Frontal cortex (tissue), 4 donors: ENCODE measurements around the gene PSME1. TPM values are rescaled to one million over a fixed set of nuclear protein-coding genes. Genes with fewer than 3 reads are reported as not detected.

Experiments used
- DNase-seq, 2 donors: peaks; one replicate each; pipeline ENCODE4 v3.0.0; 2012; ENCODE audit warnings: low spot score in 2 of 2
- FAIRE-seq: peaks from 2 replicates; lab custom pipeline; 2012; peaks lifted over from hg19 to GRCh38; lab: Jason Lieb, UNC
- total RNA-seq: library from RNA; depleted of rRNA; stranded (reverse); fragments of >200 nt; gene quantifications from one replicate; pipeline ENCODE4 v1.2.3, GENCODE V29; 2014
- donor health status: control.
- donor health status: control.
- donor health status: control.

Gene PSME1
- total RNA-seq, 1 donor from 2014 or later, result 20.4 TPM

- DNase-seq, result peak; percentile 91 to 97
- FAIRE-seq, result no peak
These were observed 25.1 kb downstream of the PSME1 start, which contains the start of gene IRF9 for GRCh38 chr14:24160850-24161804. IRF9 (plus strand) TSS chr14:24161265; CDS start chr14:24162145, 880 bp downstream.

DNA sequence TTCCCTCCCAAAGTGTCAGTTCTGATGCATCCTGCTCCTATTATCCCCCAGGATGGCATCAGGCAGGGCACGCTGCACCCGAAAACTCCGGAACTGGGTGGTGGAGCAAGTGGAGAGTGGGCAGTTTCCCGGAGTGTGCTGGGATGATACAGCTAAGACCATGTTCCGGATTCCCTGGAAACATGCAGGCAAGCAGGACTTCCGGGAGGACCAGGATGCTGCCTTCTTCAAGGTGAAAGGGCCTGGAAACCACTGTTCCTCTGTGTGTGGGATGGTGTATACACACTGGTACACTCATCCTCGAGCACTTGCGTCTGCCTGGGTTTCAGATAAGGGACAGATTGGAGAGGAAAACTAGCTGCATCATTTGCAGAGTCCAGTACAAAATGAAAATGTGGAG lies 26.1 kb downstream of the PSME1 start:
- FAIRE-seq (no peak), DNase-seq (peak in 1 of 2 donors; percentile 38)

DNA sequence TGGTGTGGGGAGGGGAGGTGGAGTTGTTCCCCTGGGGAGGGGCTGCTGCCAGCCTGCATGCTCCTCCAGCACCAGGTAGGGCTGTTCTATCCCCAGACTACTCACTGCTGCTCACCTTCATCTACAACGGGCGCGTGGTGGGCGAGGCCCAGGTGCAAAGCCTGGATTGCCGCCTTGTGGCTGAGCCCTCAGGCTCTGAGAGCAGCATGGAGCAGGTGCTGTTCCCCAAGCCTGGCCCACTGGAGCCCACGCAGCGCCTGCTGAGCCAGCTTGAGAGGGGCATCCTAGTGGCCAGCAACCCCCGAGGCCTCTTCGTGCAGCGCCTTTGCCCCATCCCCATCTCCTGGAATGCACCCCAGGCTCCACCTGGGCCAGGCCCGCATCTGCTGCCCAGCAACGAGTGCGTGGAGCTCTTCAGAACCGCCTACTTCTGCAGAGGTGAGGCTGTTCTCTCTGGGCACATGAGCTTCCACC lies 28.6 kb downstream of the PSME1 start:
- FAIRE-seq (no peak), DNase-seq (no peak)

GRCh38 chr14:24165785-24166184 lies 29.8 kb downstream of the PSME1 start:
- no peak for FAIRE-seq
- DNase-seq, result no peak

GRCh38 chr14:24167469-24168114 lies 31.6 kb downstream of the PSME1 start:
- no peak for DNase-seq

DNA sequence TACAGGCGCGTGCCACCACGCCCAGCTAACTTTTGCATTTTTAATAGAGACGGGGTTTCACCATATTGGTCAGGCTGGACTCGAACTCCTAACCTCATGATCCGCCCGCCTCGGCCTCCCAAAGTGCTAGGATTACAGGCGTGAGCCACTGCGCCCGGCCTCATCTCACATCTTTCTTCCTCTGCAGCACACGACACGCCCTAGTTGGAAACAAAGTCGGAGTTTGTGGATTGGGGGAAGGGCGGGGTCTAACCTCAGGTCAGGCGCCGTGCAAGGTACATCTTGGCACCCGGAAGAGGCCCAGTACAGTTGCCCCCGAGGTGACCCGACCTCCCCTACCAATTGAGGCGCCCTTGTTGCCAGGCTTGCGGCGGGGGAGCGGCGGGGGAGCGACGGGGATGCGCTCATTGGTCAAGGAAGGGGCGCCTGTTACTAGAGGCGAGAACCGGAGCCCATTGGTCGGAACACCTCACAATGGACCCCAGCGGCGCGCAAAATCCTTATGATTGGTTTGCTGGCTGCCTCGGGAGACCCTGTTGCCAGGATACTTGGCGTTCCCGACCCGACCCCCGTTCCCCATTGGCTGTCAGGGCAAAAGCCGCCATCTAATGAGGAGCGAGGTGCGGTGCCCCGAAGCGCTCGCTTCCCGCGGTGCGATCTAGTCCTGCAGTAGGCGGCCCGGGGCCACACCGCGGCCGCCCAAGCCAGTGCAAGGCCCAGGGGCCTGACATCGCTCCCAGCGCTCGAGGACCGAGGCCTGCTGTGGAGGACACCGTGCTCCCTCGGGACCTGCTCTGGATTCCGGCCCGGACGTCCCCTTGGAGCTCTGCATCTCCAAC lies 35.6 kb downstream of the PSME1 start, which contains the start of gene REC8:
Gene REC8 (plus strand): TSS at position 659 of the 839 bp plus-strand sequence. CDS start 473 bp downstream, outside the sequence.
- no peak for FAIRE-seq
- peak; percentile 80 to 93 for DNase-seq

More at GRCh38 chr14:24167469-24168114, 31.6 kb downstream of the PSME1 start:
- FAIRE-seq, result no peak

- FAIRE-seq, result no peak
- no peak for DNase-seq
These were observed 36.4 kb downstream of the PSME1 start for GRCh38 chr14:24172261-24172860.

- FAIRE-seq (no peak), DNase-seq (no peak)
These were observed 36.9 kb downstream of the PSME1 start for GRCh38 chr14:24172871-24173281.

DNA sequence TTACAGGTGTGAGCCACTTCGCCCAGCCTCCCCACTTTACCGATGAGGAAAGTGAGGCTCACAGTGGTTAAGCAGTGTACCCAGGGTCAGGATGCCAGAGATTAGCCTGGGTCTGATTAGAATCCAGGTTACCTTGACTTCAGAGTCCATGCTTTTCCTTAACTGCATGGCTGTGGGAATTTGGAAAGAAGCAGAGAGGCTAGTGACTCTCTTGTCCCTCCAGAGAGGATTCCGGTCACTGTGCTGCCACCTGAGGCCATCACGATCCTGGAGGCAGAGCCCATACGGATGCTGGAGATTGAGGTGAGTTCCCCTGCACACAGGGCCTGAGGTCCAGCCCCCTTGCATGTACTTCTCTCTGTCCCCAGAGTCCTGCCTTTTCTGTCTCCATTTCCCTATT lies 40.6 kb downstream of the PSME1 start:
- FAIRE-seq, result no peak
- DNase-seq, result no peak

GRCh38 chr14:24177041-24177825 lies 41.2 kb downstream of the PSME1 start:
- no peak for DNase-seq
- no peak for FAIRE-seq

DNA sequence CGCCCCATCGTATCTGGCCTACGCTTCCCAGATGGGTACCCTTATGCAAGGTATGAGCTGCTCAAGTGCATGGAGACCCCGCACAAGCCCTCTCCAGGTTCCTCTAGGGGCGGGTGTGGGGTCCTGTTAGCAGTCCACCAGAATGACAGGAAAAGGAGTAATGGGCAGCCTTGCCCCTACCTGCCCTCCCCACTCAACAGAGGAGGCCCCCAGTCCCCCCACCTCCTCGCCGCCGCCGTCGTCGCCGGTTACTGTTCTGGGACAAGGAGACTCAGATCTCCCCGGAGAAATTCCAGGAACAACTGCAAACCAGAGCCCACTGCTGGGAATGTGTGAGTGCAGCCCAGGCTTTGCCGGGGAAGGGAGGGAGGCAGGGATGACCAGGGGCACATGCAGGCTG lies 41.9 kb downstream of the PSME1 start:
- FAIRE-seq (no peak), DNase-seq (no peak)

GRCh38 chr14:24178399-24179178 lies 42.6 kb downstream of the PSME1 start:
- no peak for FAIRE-seq

DNA sequence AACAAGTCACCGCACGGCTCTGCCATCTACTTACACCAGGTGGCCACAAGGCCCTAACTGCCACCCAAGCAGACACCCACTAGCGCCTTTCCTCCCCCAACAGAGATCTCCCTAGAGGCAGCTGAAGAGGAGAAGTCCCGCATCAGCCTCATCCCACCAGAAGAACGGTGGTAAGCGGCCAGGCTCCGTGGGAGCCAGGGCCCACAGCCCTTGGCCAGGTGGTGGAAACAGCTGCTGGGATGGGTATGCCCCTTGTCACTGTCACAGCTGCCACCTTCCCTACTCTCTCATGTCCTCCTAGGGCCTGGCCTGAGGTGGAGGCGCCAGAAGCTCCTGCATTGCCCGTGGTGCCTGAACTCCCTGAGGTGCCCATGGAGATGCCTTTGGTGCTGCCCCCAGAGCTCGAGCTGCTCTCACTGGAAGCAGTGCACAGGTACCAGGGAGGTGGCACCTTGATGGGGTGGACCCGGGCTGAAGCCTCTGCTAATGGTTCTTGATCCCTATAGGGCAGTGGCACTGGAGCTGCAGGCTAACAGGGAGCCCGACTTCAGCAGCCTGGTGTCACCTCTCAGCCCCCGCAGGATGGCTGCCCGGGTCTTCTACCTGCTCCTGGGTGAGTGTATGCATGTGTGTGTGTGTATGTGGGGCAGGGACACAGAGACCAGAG lies 43.4 kb downstream of the PSME1 start:
- FAIRE-seq (no peak), DNase-seq (no peak)

More at GRCh38 chr14:24178399-24179178, 42.6 kb downstream of the PSME1 start:
- DNase-seq, result no peak

GRCh38 chr14:24179961-24180796 lies 44.2 kb downstream of the PSME1 start:
- peak in 1 of 2 donors; percentile 59 for DNase-seq
- no peak for FAIRE-seq

GRCh38 chr14:24181371-24182077 lies 45.5 kb downstream of the PSME1 start:
- FAIRE-seq (no peak), DNase-seq (no peak)
